NT2/D1 (cell line): ENCODE measurements around the gene XYLT2.

ENCODE experiments used
- DNase-seq: peaks from one replicate; pipeline ENCODE4 v3.0.0-alpha.2; 2011; ENCODE audit warnings: low read depth, low spot score
- H3K27me3 ChIP-seq: 2 replicates; pipeline ENCODE4 v1.6.0; 2011; ENCODE audit warnings: mild to moderate bottlenecking; ENCODE audit not compliant: insufficient read length, insufficient read depth
- H3K36me3 ChIP-seq: 2 replicates; pipeline ENCODE4 v1.6.1; 2011; ENCODE audit warnings: mild to moderate bottlenecking, low read length, mixed read lengths; ENCODE audit not compliant: insufficient read depth, insufficient read length
- H3K4me1 ChIP-seq: 2 replicates; pipeline ENCODE4 v1.5.1; 2011; ENCODE audit not compliant: insufficient read depth, insufficient read length
- H3K4me3 ChIP-seq: 2 replicates; pipeline ENCODE4 v1.5.1; 2011; ENCODE audit warnings: low read depth; ENCODE audit not compliant: insufficient read length
- H3K9ac ChIP-seq: 2 replicates; pipeline ENCODE4 v1.6.0; 2011; ENCODE audit warnings: low read depth; ENCODE audit not compliant: insufficient read length
- H3K9me3 ChIP-seq: 2 replicates; pipeline ENCODE4 v1.5.1; 2011; ENCODE audit warnings: mild to moderate bottlenecking, low read length; ENCODE audit not compliant: insufficient read depth
- SUZ12 ChIP-seq: IDR thresholded peaks from 2 replicates; pipeline ENCODE4 v1.6.1; 2011; ENCODE audit not compliant: insufficient read length, insufficient read depth; ENCODE audit errors: extremely low read depth
- YY1 ChIP-seq: IDR thresholded peaks from 2 replicates; pipeline ENCODE4 v1.6.1; 2011; ENCODE audit not compliant: insufficient read length, insufficient read depth
- ZNF274 ChIP-seq: IDR thresholded peaks from 2 replicates; pipeline ENCODE4 v1.6.1; 2011; ENCODE audit warnings: mild to moderate bottlenecking, low read depth, low read length

XYLT2 gene

GRCh38 chr17:50346313-50347116, 589 bp downstream of the XYLT2 start:
- Histone ChIP-seq H3K36me3 (peaks cover 7% of the 10 kb centered on the region), H3K9me3 (no peaks in the 10 kb centered on the region), H3K9ac (peak overlapping the region; percentile 91), H3K27me3 (peaks cover 19% of the 10 kb centered on the region), H3K4me1 (peaks cover 7% of the 10 kb centered on the region), H3K4me3 (peak overlapping the region; percentile 73)
- no peak for TF ChIP-seq YY1
- no peak for TF ChIP-seq SUZ12
- no peak for TF ChIP-seq ZNF274
- no peak for DNase-seq

GRCh38 chr17:50347117-50347893, 1.4 kb downstream of the XYLT2 start:
- TF ChIP-seq SUZ12, result no peak
- TF ChIP-seq ZNF274, result no peak
- no peak for TF ChIP-seq YY1
- Histone ChIP-seq H3K27me3 (peaks cover 19% of the 10 kb centered on the region), H3K4me3 (peak overlapping the region; percentile 73), H3K4me1 (peaks cover 7% of the 10 kb centered on the region), H3K9me3 (no peaks in the 10 kb centered on the region), H3K9ac (peak overlapping the region; percentile 91), H3K36me3 (peaks cover 15% of the 10 kb centered on the region)
- DNase-seq, result no peak

GRCh38 chr17:50347894-50348291, 2.0 kb downstream of the XYLT2 start:
- peak overlapping the region; percentile 73 for H3K4me3 ChIP-seq
- peaks cover 10% of the 10 kb centered on the region for H3K4me1 ChIP-seq
- peak overlapping the region; percentile 91 for H3K9ac ChIP-seq
- peaks cover 21% of the 10 kb centered on the region for H3K36me3 ChIP-seq
- peaks cover 19% of the 10 kb centered on the region for H3K27me3 ChIP-seq
- no peak for TF ChIP-seq ZNF274
- no peak for TF ChIP-seq SUZ12
- no peak for TF ChIP-seq YY1
- no peak for DNase-seq
- no peaks in the 10 kb centered on the region for H3K9me3 ChIP-seq

GRCh38 chr17:50348522-50349242, 2.8 kb downstream of the XYLT2 start:
- peaks cover 10% of the 10 kb centered on the region for H3K4me1 ChIP-seq
- H3K9ac ChIP-seq, result peak overlapping the region; percentile 51
- TF ChIP-seq YY1 (no peak), ZNF274 (no peak), SUZ12 (no peak)
- no peaks in the 10 kb centered on the region for H3K9me3 ChIP-seq
- peaks cover 15% of the 10 kb centered on the region for H3K27me3 ChIP-seq
- no peak overlapping the region for H3K4me3 ChIP-seq
- DNase-seq, result no peak
- H3K36me3 ChIP-seq, result peaks cover 29% of the 10 kb centered on the region

- Histone ChIP-seq H3K9me3 (no peaks in the 10 kb centered on the region), H3K9ac (no peak overlapping the region), H3K4me1 (peaks cover 10% of the 10 kb centered on the region), H3K36me3 (peaks cover 34% of the 10 kb centered on the region), H3K27me3 (peaks cover 15% of the 10 kb centered on the region), H3K4me3 (no peak overlapping the region)
- DNase-seq, result no peak
- TF ChIP-seq YY1, result no peak
Measured at GRCh38 chr17:50349243-50349600, 3.3 kb downstream of the XYLT2 start.

- no peak for TF ChIP-seq YY1
- no peak for TF ChIP-seq SUZ12
- no peak for TF ChIP-seq ZNF274
- no peak for DNase-seq
- peaks cover 49% of the 10 kb centered on the region for H3K36me3 ChIP-seq
- H3K4me1 ChIP-seq, result peaks cover 10% of the 10 kb centered on the region
- H3K9ac ChIP-seq, result no peak overlapping the region
- H3K9me3 ChIP-seq, result no peaks in the 10 kb centered on the region
- H3K4me3 ChIP-seq, result no peak overlapping the region
- H3K27me3 ChIP-seq, result no peaks in the 10 kb centered on the region
Measured at GRCh38 chr17:50350733-50351132, 4.8 kb downstream of the XYLT2 start.
